Urinary bladder (tissue), 4 donors: ENCODE measurements around the gene TSPAN33. TPM values are rescaled to one million over a fixed set of nuclear protein-coding genes. Genes with fewer than 3 reads are reported as not detected.

Experiments
- DNase-seq: peaks from one replicate; pipeline ENCODE4 v3.0.0-alpha.2; 2015; ENCODE audit errors: extremely low spot score
- H3K27ac ChIP-seq: one replicate; pipeline ENCODE4 v1.5.1; 2013; ENCODE audit warnings: low read depth, mild to moderate bottlenecking, moderate library complexity
- H3K36me3 ChIP-seq: one replicate; pipeline ENCODE4 v1.6.1; 2013; ENCODE audit warnings: mild to moderate bottlenecking, moderate library complexity; ENCODE audit not compliant: insufficient read depth
- H3K4me1 ChIP-seq: one replicate; pipeline ENCODE4 v1.6.1; 2013; ENCODE audit warnings: mild to moderate bottlenecking, moderate library complexity; ENCODE audit not compliant: insufficient read depth
- H3K4me3 ChIP-seq: one replicate; pipeline ENCODE4 v1.5.1; 2013; ENCODE audit warnings: low read depth, low read length
- WGBS: extraction: QIAGEN DNeasy Blood & Tissue Kit; methylation state at CpG from one replicate; pipeline ENCODE4 v1.1.7; 2013; 5-methylcytosine and 5-hydroxymethylcytosine counted together
- polyA plus RNA-seq: library from polyadenylated mRNA; stranded (reverse); fragments of 200-250 nt; gene quantifications from one replicate; pipeline ENCODE4 v1.2.3, GENCODE V29; 2013
- total RNA-seq: library from RNA; depleted of rRNA; stranded (reverse); fragments of >200 nt; gene quantifications from one replicate; pipeline ENCODE4 v1.2.3, GENCODE V29; 2014
- donor health status: healthy with polysubstance abuse.
- donor health status: healthy.

TSPAN33 gene
- total and polyA plus RNA-seq, 2 donors = 9.5 to 15.6 TPM

GRCh38 chr7:129149511-129149910 is 5.0 kb downstream of the TSPAN33 start:
- WGBS = 80% methylated on average over 8 of the region's 8 CpGs
- Histone ChIP-seq H3K4me3 (no peak overlapping the region), H3K27ac (no peak overlapping the region), H3K36me3 (no peaks in the 10 kb centered on the region), H3K4me1 (peaks cover 4% of the 10 kb centered on the region)
- no peak for DNase-seq

GRCh38 chr7:129150199-129150996 is 5.9 kb downstream of the TSPAN33 start:
- DNase-seq = no peak
- WGBS = 72% methylated on average over 8 of the region's 8 CpGs
- Histone ChIP-seq H3K36me3 (no peaks in the 10 kb centered on the region), H3K4me3 (no peak overlapping the region), H3K4me1 (peaks cover under 1% of the 10 kb centered on the region), H3K27ac (no peak overlapping the region)

GRCh38 chr7:129157651-129158050 is 13.1 kb downstream of the TSPAN33 start:
- Histone ChIP-seq H3K4me1 (no peaks in the 10 kb centered on the region), H3K4me3 (no peak overlapping the region), H3K27ac (no peak overlapping the region), H3K36me3 (no peaks in the 10 kb centered on the region)
- no peak for DNase-seq
- 94% methylated on average over 9 of the region's 9 CpGs for whole genome bisulfite sequencing

- DNase-seq = no peak
- 91% methylated on average over 3 of the region's 3 CpGs for WGBS
- Histone ChIP-seq H3K4me1 (no peaks in the 10 kb centered on the region), H3K27ac (no peak overlapping the region), H3K4me3 (no peak overlapping the region), H3K36me3 (no peaks in the 10 kb centered on the region)
Observed at GRCh38 chr7:129159539-129159938, 15.0 kb downstream of the TSPAN33 start.

GRCh38 chr7:129160161-129160905 is 15.8 kb downstream of the TSPAN33 start:
- Histone ChIP-seq H3K27ac (no peak overlapping the region), H3K36me3 (no peaks in the 10 kb centered on the region), H3K4me1 (no peaks in the 10 kb centered on the region), H3K4me3 (no peak overlapping the region)
- WGBS = 92% methylated on average over 3 of the region's 3 CpGs
- no peak for DNase-seq

- DNase-seq = no peak
- no peaks in the 10 kb centered on the region for H3K36me3 ChIP-seq
- H3K4me3 ChIP-seq = no peak overlapping the region
- H3K27ac ChIP-seq = no peak overlapping the region
- H3K4me1 ChIP-seq = no peaks in the 10 kb centered on the region
- 87% methylated on average over 5 of the region's 5 CpGs for WGBS
Observed at GRCh38 chr7:129161524-129162225, 17.2 kb downstream of the TSPAN33 start.

- Histone ChIP-seq H3K36me3 (no peaks in the 10 kb centered on the region), H3K27ac (no peak overlapping the region), H3K4me1 (no peaks in the 10 kb centered on the region), H3K4me3 (no peak overlapping the region)
- WGBS = 74% methylated on average over 5 of the region's 5 CpGs
- no peak for DNase-seq
Observed at GRCh38 chr7:129162732-129163131, 18.2 kb downstream of the TSPAN33 start.

- Histone ChIP-seq H3K4me3 (no peak overlapping the region), H3K27ac (no peak overlapping the region), H3K36me3 (no peaks in the 10 kb centered on the region), H3K4me1 (no peaks in the 10 kb centered on the region)
- 58% methylated on average over 11 of the region's 11 CpGs for WGBS
- no peak for DNase-seq
Observed at GRCh38 chr7:129163875-129164544, 19.5 kb downstream of the TSPAN33 start.

GRCh38 chr7:129166745-129167144 is 22.2 kb downstream of the TSPAN33 start:
- H3K27ac ChIP-seq = no peak overlapping the region
- H3K36me3 ChIP-seq = no peaks in the 10 kb centered on the region
- WGBS = 90% methylated on average over 4 of the region's 4 CpGs
- H3K4me3 ChIP-seq = no peak overlapping the region
- no peaks in the 10 kb centered on the region for H3K4me1 ChIP-seq
- DNase-seq = no peak

- H3K4me1 ChIP-seq = no peaks in the 10 kb centered on the region
- no peaks in the 10 kb centered on the region for H3K36me3 ChIP-seq
- no peak overlapping the region for H3K4me3 ChIP-seq
- no peak for DNase-seq
- no peak overlapping the region for H3K27ac ChIP-seq
- whole genome bisulfite sequencing = 74% methylated on average over 4 of the region's 4 CpGs
Observed at GRCh38 chr7:129167817-129168216, 23.3 kb downstream of the TSPAN33 start.

GRCh38 chr7:129168231-129169021 is 23.9 kb downstream of the TSPAN33 start:
- no peak overlapping the region for H3K27ac ChIP-seq
- no peak for DNase-seq
- 46% methylated on average over 20 of the region's 20 CpGs for WGBS

GRCh38 chr7:129169171-129169671 is 24.7 kb downstream of the TSPAN33 start:
- no peak for DNase-seq
- under 1% methylated on average over 47 of the region's 47 CpGs for WGBS
- Histone ChIP-seq H3K36me3 (no peaks in the 10 kb centered on the region), H3K27ac (peak overlapping the region; percentile 58), H3K4me1 (no peaks in the 10 kb centered on the region), H3K4me3 (peak overlapping the region; percentile 54)

More at GRCh38 chr7:129168231-129169021, 23.9 kb downstream of the TSPAN33 start:
- Histone ChIP-seq H3K36me3 (no peaks in the 10 kb centered on the region), H3K4me1 (no peaks in the 10 kb centered on the region), H3K4me3 (peak overlapping the region; percentile 54)
